SK-N-SH treated with all-trans-retinoic acid at 6 μM for 48 hours (cell line): ENCODE measurements around the gene PHF2.

Experiments
- CREB5 ChIP-seq: fragments of 250-450 bp; sonication (Bioruptor Pico); IDR thresholded peaks from 2 replicates; pipeline ENCODE4 v1.5.1; 2020; ENCODE audit warnings: low read depth, mild to moderate bottlenecking, moderate library complexity
- ZNF8 ChIP-seq: fragments of 450-650 bp; formaldehyde crosslinking; IDR thresholded peaks from 2 replicates; pipeline ENCODE4 v1.5.0; 2020; ENCODE audit warnings: mild to moderate bottlenecking, moderate library complexity

DNA sequence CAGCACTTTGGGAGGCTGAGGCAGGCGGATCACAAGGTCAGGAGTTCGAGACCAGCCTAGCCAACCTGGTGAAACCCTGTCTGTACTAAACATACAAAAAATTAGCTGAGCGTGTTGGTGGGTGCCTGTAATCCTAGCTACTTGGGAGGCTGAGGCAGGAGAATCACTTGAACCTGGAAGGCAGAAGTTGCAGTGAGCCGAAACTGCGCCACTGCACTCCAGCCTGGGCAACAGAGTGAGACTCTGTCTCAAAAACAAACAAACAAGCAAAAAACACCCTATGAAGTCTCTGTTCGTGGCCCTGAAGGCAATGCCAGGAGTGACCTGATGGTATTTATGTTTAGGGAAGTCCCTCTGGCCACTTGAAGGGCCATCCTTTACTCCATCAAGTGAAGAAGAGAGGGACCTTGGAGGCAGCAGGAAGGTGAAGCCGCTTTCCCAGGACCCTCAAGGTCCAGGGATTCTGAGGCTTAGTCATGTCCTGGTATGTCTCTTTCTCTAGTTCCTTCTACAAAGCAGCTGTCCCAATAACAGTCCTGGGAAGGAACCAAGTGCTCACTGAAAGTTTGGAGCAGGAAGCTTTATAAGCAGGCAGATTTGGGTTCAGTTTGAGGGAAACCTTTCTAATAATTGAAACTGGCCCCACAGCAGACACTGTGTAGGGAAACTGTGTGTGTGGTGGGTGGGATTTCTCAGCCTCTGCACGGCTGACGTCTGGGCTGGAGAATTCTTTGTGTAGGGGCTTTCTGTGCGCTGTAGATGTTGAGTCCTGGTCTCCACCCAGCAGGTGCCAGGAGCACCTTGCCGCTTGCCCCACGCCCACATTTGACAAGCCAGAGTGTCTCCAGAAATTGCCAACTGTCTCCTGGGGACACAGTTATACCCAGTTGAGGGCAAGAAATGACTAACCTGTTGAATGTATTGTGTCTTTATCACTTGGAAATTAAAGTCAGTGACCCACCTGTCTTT is 12.5 kb downstream of the PHF2 start:
- TF ChIP-seq ZNF8 (no peak), CREB5 (CRISPR knock-in tag) (no peak)
